Erythroblast (primary cell): ENCODE results near the gene PHRF1.

Experiments
- DNase-seq, 2 experiments: peaks; one replicate each; lab custom pipeline; 2025; lab: John Stamatoyannopoulos, UW
- GATA1 ChIP-seq: IDR thresholded peaks from 2 replicates; pipeline ENCODE4 v1.6.1; 2011; ENCODE audit warnings: low read depth, mild to moderate bottlenecking, control low read depth, low read length, moderate library complexity
- POLR2A ChIP-seq: IDR thresholded peaks from 2 replicates; pipeline ENCODE4 v1.6.1; 2011; ENCODE audit warnings: mild to moderate bottlenecking, low read length

PHRF1 gene

GRCh38 chr11:544817-545166, 31.5 kb upstream of the PHRF1 start:
- DNase-seq, result no peak
- TF ChIP-seq POLR2A, result no peak
- TF ChIP-seq GATA1, result no peak

GRCh38 chr11:545171-545570, 31.1 kb upstream of the PHRF1 start:
- no peak for TF ChIP-seq POLR2A
- no peak for DNase-seq

- no peak for TF ChIP-seq GATA1
- TF ChIP-seq POLR2A, result no peak
- no peak for DNase-seq
Observed at GRCh38 chr11:548700-549603, 27.3 kb upstream of the PHRF1 start.

GRCh38 chr11:550021-550745, 26.1 kb upstream of the PHRF1 start:
- TF ChIP-seq POLR2A (no peak), GATA1 (no peak)
- DNase-seq, result no peak

- TF ChIP-seq GATA1, result no peak
- no peak for TF ChIP-seq POLR2A
- no peak for DNase-seq
Observed at GRCh38 chr11:550746-551085, 25.6 kb upstream of the PHRF1 start.

GRCh38 chr11:551131-551530, 25.1 kb upstream of the PHRF1 start:
- TF ChIP-seq GATA1, result no peak
- TF ChIP-seq POLR2A, result no peak
- no peak for DNase-seq

GRCh38 chr11:551596-551995, 24.7 kb upstream of the PHRF1 start:
- DNase-seq, result peak; percentile 50 to 80
- TF ChIP-seq GATA1, result no peak
- no peak for TF ChIP-seq POLR2A

GRCh38 chr11:553083-553987, 22.9 kb upstream of the PHRF1 start:
- no peak for DNase-seq
- TF ChIP-seq GATA1 (no peak), POLR2A (no peak)

- DNase-seq, result no peak
- TF ChIP-seq POLR2A (no peak), GATA1 (no peak)
Observed at GRCh38 chr11:553988-554340, 22.3 kb upstream of the PHRF1 start.

GRCh38 chr11:554428-555226, 21.6 kb upstream of the PHRF1 start:
- peak; percentile 68 to 82 for DNase-seq
- TF ChIP-seq POLR2A (no peak), GATA1 (no peak)

- no peak for DNase-seq
- TF ChIP-seq POLR2A (no peak), GATA1 (no peak)
Observed at GRCh38 chr11:555227-555779, 21.0 kb upstream of the PHRF1 start.

GRCh38 chr11:555780-556661, 20.2 kb upstream of the PHRF1 start:
- TF ChIP-seq POLR2A, result no peak
- TF ChIP-seq GATA1, result no peak
- DNase-seq, result peak; percentile 32 to 33
